Hematopoietic multipotent progenitor cell (in vitro differentiated cells): ENCODE measurements around the gene IGSF6. TPM values are rescaled to one million over a fixed set of nuclear protein-coding genes. Genes with fewer than 3 reads are reported as not detected.
"Not testable (repeated sequence)": the region's sequence is repeated elsewhere in the genome, so short reads cannot be mapped to it uniquely, and the experiment has no call there.

Experiments
- DNase-seq, 3 donors: peaks; one replicate each; pipeline ENCODE4 v3.0.0-alpha.2; 2011 to 2015; ENCODE audit warnings: low read depth in 2 of 3, low spot score in 2 of 3
- total RNA-seq: library from RNA; depleted of rRNA; stranded (reverse); fragments of >200 nt; gene quantifications from one replicate; pipeline ENCODE4 v1.2.3, GENCODE V29; 2012

Gene IGSF6
- total RNA-seq, 1 donor = 0.54 TPM

GRCh38 chr16:21631376-21631775, 21.0 kb downstream of the IGSF6 start:
- DNase-seq = not testable (repeated sequence)

GRCh38 chr16:21630866-21631265, 21.5 kb downstream of the IGSF6 start:
- not testable (repeated sequence) for DNase-seq

- DNase-seq = not testable (repeated sequence)
Observed at GRCh38 chr16:21629616-21630539, 22.5 kb downstream of the IGSF6 start.

- DNase-seq = no peak
Observed at GRCh38 chr16:21628772-21629171, 23.6 kb downstream of the IGSF6 start.

- no peak for DNase-seq
Observed at GRCh38 chr16:21628121-21628726, 24.2 kb downstream of the IGSF6 start.

- peak in 2 of 3 donors; percentile 42 to 48 for DNase-seq
Observed at GRCh38 chr16:21626659-21627277, 25.6 kb downstream of the IGSF6 start.

GRCh38 chr16:21625026-21625425, 27.4 kb downstream of the IGSF6 start:
- DNase-seq = no peak

GRCh38 chr16:21622545-21622944, 29.9 kb downstream of the IGSF6 start:
- no peak for DNase-seq

GRCh38 chr16:21620592-21620991, 31.8 kb downstream of the IGSF6 start:
- no peak for DNase-seq

- DNase-seq = no peak
Observed at GRCh38 chr16:21619765-21620425, 32.5 kb downstream of the IGSF6 start.

GRCh38 chr16:21618281-21618680, 34.1 kb downstream of the IGSF6 start:
- DNase-seq = no peak

GRCh38 chr16:21617607-21618006, 34.8 kb downstream of the IGSF6 start:
- DNase-seq = peak in 2 of 3 donors; percentile 69 to 86

- DNase-seq = no peak
Observed at GRCh38 chr16:21614896-21615295, 37.5 kb downstream of the IGSF6 start.

- no peak for DNase-seq
Observed at GRCh38 chr16:21613781-21614180, 38.6 kb downstream of the IGSF6 start.

GRCh38 chr16:21613361-21613760, 39.0 kb downstream of the IGSF6 start:
- DNase-seq = no peak

- DNase-seq = peak in 2 of 3 donors; percentile 30 to 47
Observed at GRCh38 chr16:21611556-21612384, 40.6 kb downstream of the IGSF6 start.

- no peak for DNase-seq
Observed at GRCh38 chr16:21611198-21611555, 41.2 kb downstream of the IGSF6 start.

GRCh38 chr16:21610766-21611165, 41.6 kb downstream of the IGSF6 start:
- no peak for DNase-seq

GRCh38 chr16:21610006-21610544, 42.3 kb downstream of the IGSF6 start:
- no peak for DNase-seq
